HL-60/S4 treated with phorbol 12-myristate 13-acetate at 8.2 ng/mL for 4 days and 3 days (cell line): Measurements from ENCODE around the gene TMOD3.
"Not testable (repeated sequence)": the region's sequence is repeated elsewhere in the genome, so short reads cannot be mapped to it uniquely, and the experiment has no call there.

Experiments used
- in situ Hi-C: fragments of 300-500 bp; cut with MboI; formaldehyde crosslinking; loops from 2 replicates; pipeline ENCODE4 v1.15.0; 2022; ENCODE audit warnings: low sequenced_read_pairs

Gene TMOD3

GRCh38 chr15:51863131-51863530 is 33.7 kb downstream of the TMOD3 start:
- in situ Hi-C loops, result no loop called here

- in situ Hi-C loops, result no loop called here
Measured at GRCh38 chr15:51864408-51865056, 35.1 kb downstream of the TMOD3 start.

- in situ Hi-C loops, result no loop called here
Measured at GRCh38 chr15:51865317-51865716, 35.9 kb downstream of the TMOD3 start.

GRCh38 chr15:51866161-51866560 is 36.7 kb downstream of the TMOD3 start:
- in situ Hi-C loops, result no loop called here

GRCh38 chr15:51866751-51867150 is 37.3 kb downstream of the TMOD3 start:
- in situ Hi-C loops, result no loop called here

- in situ Hi-C loops, result no loop called here
Measured at GRCh38 chr15:51869060-51869421, 39.6 kb downstream of the TMOD3 start.

GRCh38 chr15:51870774-51871173 is 41.3 kb downstream of the TMOD3 start:
- in situ Hi-C loops, result no loop called here

- in situ Hi-C loops, result no loop called here
Measured at GRCh38 chr15:51874751-51875644, 45.5 kb downstream of the TMOD3 start.

GRCh38 chr15:51876169-51876568 is 46.7 kb downstream of the TMOD3 start:
- in situ Hi-C loops, result no loop called here

- in situ Hi-C loops, result no loop called here
Measured at GRCh38 chr15:51878446-51879386, 49.3 kb downstream of the TMOD3 start.

- in situ Hi-C loops, result no loop called here
Measured at GRCh38 chr15:51879555-51879954, 50.1 kb downstream of the TMOD3 start.

- in situ Hi-C loops, result no loop called here
Measured at GRCh38 chr15:51883271-51883837, 53.9 kb downstream of the TMOD3 start.

- in situ Hi-C loops, result no loop called here
Measured at GRCh38 chr15:51884041-51884440, 54.6 kb downstream of the TMOD3 start.

- in situ Hi-C loops, result no loop called here
Measured at GRCh38 chr15:51884517-51885236, 55.2 kb downstream of the TMOD3 start.

- in situ Hi-C loops, result not testable (repeated sequence)
Measured at GRCh38 chr15:51885758-51886157, 56.3 kb downstream of the TMOD3 start.

- in situ Hi-C loops, result no loop called here
Measured at GRCh38 chr15:51887887-51888592, 58.6 kb downstream of the TMOD3 start.

- in situ Hi-C loops, result no loop called here
Measured at GRCh38 chr15:51888593-51889195, 59.2 kb downstream of the TMOD3 start.

GRCh38 chr15:51889486-51889885 is 60.0 kb downstream of the TMOD3 start:
- in situ Hi-C loops, result no loop called here

- in situ Hi-C loops, result no loop called here
Measured at GRCh38 chr15:51904421-51904820, 75.0 kb downstream of the TMOD3 start.
